ENCODE data around the gene MED15. TPM values are rescaled to one million over a fixed set of nuclear protein-coding genes. Genes with fewer than 3 reads are reported as not detected.
"Not testable (repeated sequence)": the region's sequence is repeated elsewhere in the genome, so short reads cannot be mapped to it uniquely, and the experiment has no call there.

The MED15 gene
- polyA plus RNA-seq, 3 donors from 2014 or later = 12.1 to 91.3 (median 23.0) TPM

DNA sequence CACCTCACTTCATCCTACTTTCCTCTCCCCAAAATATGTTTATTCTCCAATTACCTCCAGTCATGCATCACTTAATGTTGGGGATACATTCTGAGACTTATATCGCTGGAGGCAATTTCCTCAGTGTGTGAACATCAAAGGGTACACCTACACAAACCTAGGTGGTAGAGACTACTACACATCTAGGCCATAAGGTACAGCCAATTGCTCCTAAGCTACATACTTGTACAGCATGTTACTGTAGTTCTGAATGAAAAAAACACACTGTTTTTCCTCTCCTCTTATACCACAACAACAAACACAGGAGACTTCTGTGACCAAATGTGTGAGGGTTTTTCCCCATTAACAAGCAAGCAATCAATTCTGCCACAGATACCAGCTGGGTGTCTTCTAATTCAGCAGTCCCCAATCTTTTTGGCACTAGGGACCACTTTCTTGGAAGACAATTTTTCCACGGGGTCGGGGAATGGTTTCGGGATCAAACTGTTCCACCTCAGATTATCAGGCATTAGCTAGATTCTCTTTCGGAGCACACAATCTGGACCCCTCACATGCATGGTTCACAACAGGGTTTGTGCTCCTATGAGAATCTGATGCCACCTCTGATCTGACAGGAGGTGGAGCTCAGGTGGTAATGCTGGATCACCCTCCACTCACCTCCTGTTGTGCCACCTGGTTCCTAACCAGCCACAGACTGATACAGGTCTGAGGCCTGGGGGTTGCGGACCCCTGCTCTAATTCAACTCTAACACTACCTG lies 17.0 kb upstream of the MED15 start:
- H3K27me3 Mint-ChIP-seq (ENCODE audit: low read depth in 3 of 3) = no peaks in the 10 kb centered on the region
- peak overlapping the region in 2 of 6 donors; percentile 23 to 30 for H3K27ac Mint-ChIP-seq
- H3K36me3 Mint-ChIP-seq = peaks cover 0 to 5% (median under 1%) of the 10 kb centered on the region in 3 donors
- H3K4me3 Mint-ChIP-seq = no peak overlapping the region
- H3K9me3 Mint-ChIP-seq = no peaks in the 10 kb centered on the region
- H3K4me1 Mint-ChIP-seq = peaks cover 29 to 40% of the 10 kb centered on the region in 2 donors
- DNase-seq = no peak

DNA sequence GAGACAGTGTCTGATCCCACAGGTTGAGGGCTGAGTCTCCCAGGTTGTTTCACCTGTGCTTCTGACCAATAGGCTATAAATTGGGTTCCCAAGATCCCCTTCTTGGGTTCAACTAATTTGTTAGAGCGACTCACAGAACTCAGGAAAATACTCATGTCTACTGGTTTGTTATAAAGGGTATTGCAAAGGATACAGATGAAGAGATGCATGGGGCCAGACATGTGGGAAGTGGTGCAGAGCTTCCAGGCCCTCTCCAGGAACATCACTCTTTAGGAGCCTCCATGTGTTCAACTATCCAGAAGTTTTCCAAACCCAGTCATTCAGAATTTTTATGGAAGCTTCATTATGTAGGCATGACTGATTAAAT lies 16.5 kb upstream of the MED15 start:
- H3K27ac Mint-ChIP-seq = peak overlapping the region in 1 of 6 donors; percentile 22
- no peaks in the 10 kb centered on the region for H3K27me3 Mint-ChIP-seq (ENCODE audit: low read depth in 3 of 3)
- H3K36me3 Mint-ChIP-seq = peaks cover 0 to 5% (median 0%) of the 10 kb centered on the region in 3 donors
- no peaks in the 10 kb centered on the region for H3K9me3 Mint-ChIP-seq
- H3K4me1 Mint-ChIP-seq = peaks cover 30 to 40% of the 10 kb centered on the region in 2 donors
- no peak overlapping the region for H3K4me3 Mint-ChIP-seq
- no peak for DNase-seq

DNA sequence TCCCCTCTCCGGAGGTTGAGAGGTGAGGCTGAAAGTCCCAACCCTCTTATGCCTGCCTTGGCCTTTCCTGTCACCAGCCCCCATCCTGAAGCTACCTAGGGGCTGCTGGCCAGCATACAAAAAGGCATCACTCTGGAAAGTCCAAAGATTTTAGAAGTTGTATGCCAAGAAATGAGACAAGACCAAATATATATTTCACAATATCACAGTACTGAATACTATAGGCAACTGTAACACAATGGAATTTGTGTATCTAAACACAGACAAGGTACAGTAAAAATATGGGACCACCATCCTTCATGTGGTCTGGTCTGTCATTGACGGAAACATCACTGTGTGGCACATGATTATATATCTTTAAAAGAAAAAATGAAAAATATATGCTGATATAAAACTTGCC lies 16.1 kb upstream of the MED15 start:
- H3K27ac Mint-ChIP-seq = no peak overlapping the region

DNA sequence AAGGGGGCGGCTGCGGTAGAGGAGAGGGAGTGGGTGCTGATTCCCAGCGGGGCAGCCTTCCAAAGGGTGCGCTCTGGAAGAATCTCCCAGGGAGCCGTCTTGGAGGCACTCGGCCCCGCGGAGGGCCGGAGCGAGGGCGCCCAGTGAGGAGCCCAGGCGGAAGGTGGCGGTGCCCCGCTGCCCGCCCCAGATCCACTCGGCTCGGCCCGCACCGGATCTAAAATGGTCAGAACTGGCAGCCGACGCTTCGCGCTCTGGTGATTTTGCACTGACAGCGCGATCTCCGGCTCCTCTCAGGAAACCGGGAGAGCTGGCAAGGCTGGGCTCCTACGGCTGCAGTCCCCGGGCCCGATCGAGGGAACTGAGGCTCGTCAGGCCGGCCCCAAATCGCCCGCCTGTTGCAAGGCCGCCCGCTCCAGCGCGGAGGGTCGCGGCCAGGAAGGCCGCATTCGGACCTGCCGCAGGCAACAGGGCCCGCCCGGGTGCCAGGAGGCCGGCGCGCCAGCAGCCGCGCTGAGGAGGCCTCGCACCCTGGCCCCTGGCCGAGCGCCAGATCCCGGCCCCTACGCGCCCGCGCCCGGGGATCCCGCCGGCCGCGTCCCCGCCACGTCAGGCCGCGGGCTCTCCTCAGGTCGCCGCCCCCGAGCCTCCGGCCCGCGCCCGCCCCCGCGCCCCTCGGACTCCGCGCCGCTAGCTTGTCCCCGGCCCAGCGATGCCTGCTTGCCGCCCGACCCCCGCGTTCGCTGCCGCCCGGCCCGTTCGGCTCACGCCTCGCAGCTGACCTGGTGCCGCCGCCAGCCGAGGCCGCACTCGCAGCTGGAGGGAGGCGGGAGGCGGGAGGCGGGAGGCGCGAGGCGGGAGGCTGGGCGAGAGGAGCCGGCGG lies 12.2 kb upstream of the MED15 start, which contains the start of gene KLHL22:
TSS of gene KLHL22 (minus strand) at position 818 of the 883 bp plus-strand sequence. CDS start 6,584 bp downstream, outside the sequence.
- Mint-ChIP-seq H3K36me3 (no peaks in the 10 kb centered on the region), H3K27ac (peak within 1 kb of the TSS; percentile 88 to 98 (median 94)), H3K4me1 (peaks cover 25 to 30% of the 10 kb centered on the region in 2 donors), H3K4me3 (peak within 1 kb of the TSS; percentile 87 to 95 (median 95)), H3K27me3 (ENCODE audit: low read depth in 3 of 3) (peaks cover 0 to 3% (median 0%) of the 10 kb centered on the region in 3 donors), H3K9me3 (no peaks in the 10 kb centered on the region)
- peak; percentile 34 to 45 (median 39) for DNase-seq

More for the DNA sequence above, 16.1 kb upstream of the MED15 start:
- no peak for DNase-seq
- Mint-ChIP-seq H3K27me3 (ENCODE audit: low read depth in 3 of 3) (no peaks in the 10 kb centered on the region), H3K4me3 (no peak overlapping the region), H3K4me1 (peaks cover 32 to 40% of the 10 kb centered on the region in 2 donors), H3K9me3 (no peaks in the 10 kb centered on the region), H3K36me3 (peaks cover 0 to 5% (median 0%) of the 10 kb centered on the region in 3 donors)

DNA sequence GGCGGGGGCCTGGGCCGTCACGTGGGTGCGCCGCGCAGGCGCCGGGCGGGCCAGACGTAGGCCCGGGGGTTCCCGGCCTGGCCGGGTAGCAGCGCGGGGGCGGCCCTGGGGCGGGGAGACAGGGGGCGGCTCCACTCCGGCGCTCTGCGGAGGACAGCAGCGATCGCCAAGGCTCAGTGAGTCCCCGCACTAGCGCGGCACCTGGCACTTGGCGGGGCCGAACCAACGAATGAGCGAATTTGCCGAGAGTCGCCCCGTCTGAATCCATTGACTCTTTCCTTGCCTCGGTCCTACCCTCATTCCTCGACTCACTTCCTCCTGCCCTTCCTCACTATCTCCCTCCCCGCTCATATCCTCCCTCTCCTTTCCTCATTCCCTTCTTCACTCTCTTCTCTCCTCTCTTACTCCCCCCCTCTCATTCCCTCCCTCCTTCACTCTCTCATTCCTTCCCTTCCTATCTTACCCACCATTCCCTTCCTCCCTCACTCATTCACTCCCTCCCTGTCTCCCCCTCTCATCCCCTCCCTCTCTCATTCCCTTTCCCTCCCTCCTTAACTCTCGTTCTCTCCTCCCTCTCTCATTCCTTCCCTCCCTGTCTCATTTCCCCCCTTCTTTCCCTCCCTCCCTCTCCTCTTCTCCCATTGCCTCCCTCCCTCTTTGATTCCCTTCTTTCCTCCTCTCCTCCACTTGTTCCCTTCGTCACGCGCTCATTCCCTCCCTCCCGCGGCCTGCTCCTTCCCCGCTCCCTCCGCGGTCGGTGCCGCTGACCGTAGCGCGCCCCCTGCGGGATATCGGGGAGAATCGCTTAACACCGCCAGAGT lies 11.3 kb upstream of the MED15 start:
- DNase-seq = peak; percentile 93
- H3K27ac Mint-ChIP-seq = peak overlapping the region; percentile 88 to 98 (median 94)
- peaks cover 24 to 26% of the 10 kb centered on the region in 2 donors for H3K4me1 Mint-ChIP-seq
- H3K4me3 Mint-ChIP-seq = peak overlapping the region; percentile 87 to 95 (median 95)
- no peaks in the 10 kb centered on the region for H3K9me3 Mint-ChIP-seq
- H3K27me3 Mint-ChIP-seq (ENCODE audit: low read depth in 3 of 3) = peaks cover 0 to 3% (median 0%) of the 10 kb centered on the region in 3 donors
- H3K36me3 Mint-ChIP-seq = peaks cover 0 to 1% (median 0%) of the 10 kb centered on the region in 3 donors

DNA sequence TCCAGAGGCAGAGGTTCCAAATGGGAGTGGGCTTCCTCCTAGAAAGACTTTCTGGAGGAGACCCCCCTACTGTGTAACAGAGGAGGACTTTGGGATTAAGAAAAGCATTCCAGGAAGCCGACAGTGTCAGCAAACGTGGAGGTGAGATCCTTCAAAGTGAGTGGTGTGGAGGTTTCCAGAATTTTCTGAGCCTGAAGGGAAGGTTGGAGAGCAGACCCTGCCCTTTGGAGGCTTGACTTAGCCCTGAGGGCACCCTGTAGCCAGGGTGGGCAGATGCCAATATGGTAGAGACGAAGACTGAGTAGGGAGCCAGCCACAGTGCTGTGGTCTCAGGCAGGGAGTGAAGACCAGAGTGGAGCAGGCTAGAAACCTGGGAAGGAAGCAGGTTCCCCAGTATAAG lies 10.0 kb upstream of the MED15 start:
- DNase-seq = no peak
- H3K27me3 Mint-ChIP-seq (ENCODE audit: low read depth in 3 of 3) = peaks cover 0 to 3% (median 2%) of the 10 kb centered on the region in 3 donors
- H3K9me3 Mint-ChIP-seq = no peaks in the 10 kb centered on the region
- peak overlapping the region in 2 of 6 donors; percentile 0 to 43 for H3K27ac Mint-ChIP-seq
- H3K4me3 Mint-ChIP-seq = peak overlapping the region in 1 of 5 donors; percentile 7
- H3K36me3 Mint-ChIP-seq = peaks cover 0 to 5% (median 3%) of the 10 kb centered on the region in 3 donors
- H3K4me1 Mint-ChIP-seq = peaks cover 18 to 19% of the 10 kb centered on the region in 2 donors

DNA sequence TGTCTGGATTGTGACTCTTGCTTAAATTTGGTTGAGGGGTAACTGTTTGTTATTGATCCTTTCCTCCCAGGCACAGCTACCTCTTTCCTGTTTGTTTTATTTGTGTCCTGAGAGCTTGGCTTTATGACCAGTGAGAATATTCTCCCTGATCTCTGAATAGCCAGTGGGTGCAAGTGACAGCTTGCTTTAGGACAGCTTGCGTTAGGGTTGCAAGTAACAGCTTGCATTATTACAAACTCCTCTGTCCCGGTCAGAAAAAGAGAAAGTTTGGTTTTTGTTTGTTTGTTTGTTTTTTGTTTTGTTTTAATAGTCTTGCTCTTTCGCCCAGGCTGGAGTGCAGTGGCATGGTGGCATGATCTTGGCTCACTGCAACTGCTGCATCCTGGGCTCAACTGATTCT lies 8.5 kb upstream of the MED15 start:
- H3K4me1 Mint-ChIP-seq = peaks cover 12 to 14% of the 10 kb centered on the region in 2 donors
- H3K27ac Mint-ChIP-seq = no peak overlapping the region
- peaks cover 0 to 3% (median 2%) of the 10 kb centered on the region in 3 donors for H3K27me3 Mint-ChIP-seq (ENCODE audit: low read depth in 3 of 3)
- no peaks in the 10 kb centered on the region for H3K9me3 Mint-ChIP-seq
- H3K4me3 Mint-ChIP-seq = no peak overlapping the region
- H3K36me3 Mint-ChIP-seq = peaks cover 0 to 5% (median 3%) of the 10 kb centered on the region in 3 donors
- no peak for DNase-seq

DNA sequence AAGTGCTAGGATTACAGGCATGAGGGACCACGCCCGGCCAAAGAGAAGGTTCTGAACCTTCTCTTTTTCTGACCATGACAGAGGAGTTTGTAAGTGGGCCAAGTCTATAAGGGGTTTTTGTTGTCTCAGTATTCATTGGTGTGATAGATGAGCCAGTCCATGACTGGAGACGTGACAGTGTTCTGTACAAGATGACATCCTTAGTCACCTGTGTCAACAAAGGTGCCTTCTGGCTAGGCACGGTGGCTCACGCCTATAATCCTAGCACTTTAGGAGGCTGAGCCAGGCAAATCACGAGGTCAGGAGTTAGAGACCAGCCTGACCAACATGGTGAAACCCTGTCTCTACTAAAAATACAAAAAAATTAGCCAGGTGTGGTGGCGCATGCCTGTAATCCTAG lies 7.6 kb upstream of the MED15 start:
- DNase-seq = no peak
- peaks cover 0 to 5% (median 3%) of the 10 kb centered on the region in 3 donors for H3K36me3 Mint-ChIP-seq
- peaks cover 0 to 3% (median 2%) of the 10 kb centered on the region in 3 donors for H3K27me3 Mint-ChIP-seq (ENCODE audit: low read depth in 3 of 3)
- peaks cover 6 to 8% of the 10 kb centered on the region in 2 donors for H3K4me1 Mint-ChIP-seq
- H3K9me3 Mint-ChIP-seq = no peaks in the 10 kb centered on the region
- H3K27ac Mint-ChIP-seq = no peak overlapping the region
- no peak overlapping the region for H3K4me3 Mint-ChIP-seq

DNA sequence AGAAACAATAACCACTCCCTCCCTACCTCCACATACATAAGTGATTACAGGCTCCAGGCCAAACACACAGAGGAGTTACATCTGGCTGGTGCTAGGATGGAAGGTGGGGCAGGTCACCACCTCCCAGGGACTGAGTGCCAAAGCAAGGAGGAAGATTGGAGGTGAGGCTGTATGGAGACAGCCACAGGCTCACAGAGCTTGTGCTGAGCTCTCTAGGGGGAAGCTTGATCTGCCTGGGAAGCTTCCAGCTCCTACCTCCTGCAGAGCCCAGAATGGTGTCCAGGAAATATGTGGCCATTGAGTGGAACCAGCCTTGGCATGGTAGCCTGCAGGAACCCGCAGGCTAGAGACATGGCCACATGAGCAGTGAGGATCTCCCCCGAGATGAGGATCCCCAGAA lies 3.6 kb upstream of the MED15 start:
- Mint-ChIP-seq H3K27me3 (ENCODE audit: low read depth in 3 of 3) (peaks cover 0 to 10% (median 4%) of the 10 kb centered on the region in 3 donors), H3K9me3 (no peaks in the 10 kb centered on the region), H3K27ac (no peak overlapping the region), H3K36me3 (peaks cover 0 to 5% (median 3%) of the 10 kb centered on the region in 3 donors), H3K4me3 (no peak overlapping the region), H3K4me1 (peaks cover 18 to 20% of the 10 kb centered on the region in 2 donors)
- DNase-seq = no peak

DNA sequence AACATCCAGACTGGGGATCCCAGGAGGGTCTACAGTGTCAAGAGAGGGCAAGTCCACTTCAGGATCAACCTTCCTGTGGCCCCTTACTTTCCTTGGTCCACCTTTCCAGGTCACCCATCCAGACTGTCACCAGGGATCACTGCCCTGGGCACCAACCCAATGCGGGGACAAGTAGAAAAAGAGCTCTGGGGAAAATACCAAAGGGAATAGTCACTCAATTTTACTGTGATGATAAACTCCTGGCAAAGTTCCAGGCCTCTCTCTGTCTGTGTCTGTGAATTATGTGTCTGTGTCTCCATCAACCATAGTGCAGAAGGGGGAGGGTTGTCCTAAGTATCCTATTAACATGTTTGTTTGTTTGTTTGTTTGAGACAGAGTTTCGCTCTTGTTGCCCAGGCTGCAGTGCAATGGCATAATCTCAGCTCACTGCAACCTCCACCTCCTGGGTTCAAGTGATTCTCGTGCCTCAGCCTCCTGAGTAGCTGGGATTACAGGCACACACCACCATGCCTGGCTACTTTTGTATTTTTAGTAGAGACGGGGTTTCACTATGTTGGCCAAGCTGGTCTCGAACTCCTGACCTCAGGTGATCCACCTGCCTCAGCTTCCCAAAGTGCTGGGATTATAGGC lies 3.0 kb upstream of the MED15 start:
- Mint-ChIP-seq H3K4me1 (peaks cover 24 to 26% of the 10 kb centered on the region in 2 donors), H3K27me3 (ENCODE audit: low read depth in 3 of 3) (peaks cover 0 to 10% (median 4%) of the 10 kb centered on the region in 3 donors)
- not testable (repeated sequence) for H3K36me3 Mint-ChIP-seq, H3K9me3 Mint-ChIP-seq, H3K4me3 Mint-ChIP-seq, H3K27ac Mint-ChIP-seq, DNase-seq

DNA sequence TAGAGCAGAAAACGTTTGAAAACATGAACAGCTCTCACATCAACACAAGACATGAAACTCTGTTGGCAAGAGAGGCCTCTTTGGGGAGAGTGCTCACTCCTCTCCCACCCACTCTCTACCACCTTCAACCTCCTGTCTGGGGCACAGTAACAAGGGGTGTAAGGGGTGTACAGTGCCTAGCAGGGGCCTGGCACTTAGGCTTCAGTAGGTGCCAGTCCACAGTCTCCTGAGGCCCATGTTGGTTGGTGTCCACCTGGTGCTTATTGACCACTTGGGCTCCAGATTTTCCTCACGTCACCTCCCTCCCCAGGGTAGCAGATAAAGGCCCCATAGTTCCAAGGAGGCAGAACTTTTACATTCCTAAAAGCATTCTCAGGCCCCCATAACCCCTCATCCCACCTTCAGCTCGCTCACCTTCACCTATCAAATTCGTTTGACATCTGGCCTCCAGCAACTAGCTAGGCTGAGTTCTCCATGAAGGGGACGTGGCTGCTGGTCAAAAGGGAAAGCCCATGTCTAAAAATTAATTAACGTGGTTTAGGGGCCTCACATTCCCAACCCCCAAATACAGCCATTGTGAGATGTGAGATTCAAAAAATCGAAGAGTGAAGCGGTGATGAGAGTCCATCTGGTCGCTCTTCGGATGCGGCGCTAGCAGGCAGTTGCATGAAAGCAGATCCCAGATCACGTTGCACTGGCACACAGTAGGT lies 712 bp upstream of the MED15 start:
- Mint-ChIP-seq H3K4me1 (peaks cover 47 to 49% of the 10 kb centered on the region in 2 donors), H3K27ac (peak overlapping the region; percentile 92 to 100 (median 96)), H3K36me3 (peaks cover 0 to 3% (median 0%) of the 10 kb centered on the region in 3 donors)

DNA sequence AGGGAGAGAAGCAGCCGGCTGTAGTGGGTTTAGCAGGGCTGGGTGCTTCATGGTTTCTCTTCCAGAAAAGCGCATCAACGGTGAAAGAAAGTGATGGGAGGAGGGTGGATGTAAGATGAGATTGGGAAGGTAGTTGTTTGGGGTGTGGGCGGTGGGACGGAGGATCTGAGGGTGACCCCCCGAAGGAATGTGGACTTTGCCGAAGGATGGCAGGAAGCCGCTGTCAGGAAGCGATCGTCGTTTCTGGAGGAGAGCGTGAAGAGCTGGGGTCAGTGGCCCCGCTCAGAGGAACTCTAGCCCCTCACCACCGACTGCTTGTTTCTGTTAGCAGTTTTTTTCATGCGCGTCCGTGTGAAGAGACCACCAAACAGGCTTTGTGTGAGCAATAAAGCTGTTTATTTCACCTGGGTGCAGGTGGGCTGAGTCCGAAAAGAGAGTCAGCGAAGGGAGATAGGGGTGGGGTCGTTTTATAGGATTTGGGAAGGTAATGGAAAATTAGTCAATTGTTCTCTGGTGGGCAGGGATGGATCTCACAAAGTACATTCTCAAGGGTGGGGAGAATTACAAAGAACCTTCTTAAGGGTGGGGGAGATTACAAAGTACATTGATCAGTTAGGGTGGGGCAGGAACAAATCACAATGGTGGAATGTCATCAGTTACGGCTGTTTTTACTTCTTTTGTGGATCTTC lies 801 bp downstream of the MED15 start:
- H3K9me3 Mint-ChIP-seq, H3K36me3 Mint-ChIP-seq, DNase-seq: not testable (repeated sequence)
- Mint-ChIP-seq H3K27me3 (ENCODE audit: low read depth in 3 of 3) (peaks cover 0 to 10% (median 4%) of the 10 kb centered on the region in 3 donors), H3K4me1 (peaks cover 55 to 58% of the 10 kb centered on the region in 2 donors), H3K4me3 (peak overlapping the region; percentile 91 to 99 (median 94)), H3K27ac (peak overlapping the region; percentile 92 to 100 (median 96))

More for the DNA sequence above, 712 bp upstream of the MED15 start:
- Mint-ChIP-seq H3K27me3 (ENCODE audit: low read depth in 3 of 3) (peaks cover 0 to 10% (median 6%) of the 10 kb centered on the region in 3 donors), H3K9me3 (no peaks in the 10 kb centered on the region), H3K4me3 (peak overlapping the region; percentile 91 to 99 (median 94))
- no peak for DNase-seq

All from immature natural killer cell (primary cell).